ENCODE measurements around the gene PSMD12.

- TF ChIP-seq SP1 (IDR thresholded peaks at IDR 0.05) (no peak), TARDBP (IDR thresholded peaks at IDR 0.05) (no peak), SUZ12 (IDR thresholded peaks at IDR 0.05) (no peak), FOXK2 (IDR thresholded peaks at IDR 0.05) (no peak), BHLHE40 (IDR thresholded peaks at IDR 0.05; ENCODE audit: borderline replicate concordance) (no peak), ARNT (IDR thresholded peaks at IDR 0.05) (no peak)
Measured at GRCh38 chr17:67412941-67413340, 46.6 kb upstream of the PSMD12 start.
